Measurements from ENCODE around the gene TRAIP. TPM values are rescaled to one million over a fixed set of nuclear protein-coding genes. Genes with fewer than 3 reads are reported as not detected.

Gene TRAIP
- total RNA-seq, 1 donor from 2014 or later, result 3.2 TPM

- no peak for DNase-seq (ENCODE audit: low read depth in 2 of 2)
These were observed 20.2 kb upstream of the TRAIP start for GRCh38 chr3:49876567-49876966.

GRCh38 chr3:49873623-49874022 lies 17.3 kb upstream of the TRAIP start:
- no peak for DNase-seq (ENCODE audit: low read depth in 2 of 2)

DNA sequence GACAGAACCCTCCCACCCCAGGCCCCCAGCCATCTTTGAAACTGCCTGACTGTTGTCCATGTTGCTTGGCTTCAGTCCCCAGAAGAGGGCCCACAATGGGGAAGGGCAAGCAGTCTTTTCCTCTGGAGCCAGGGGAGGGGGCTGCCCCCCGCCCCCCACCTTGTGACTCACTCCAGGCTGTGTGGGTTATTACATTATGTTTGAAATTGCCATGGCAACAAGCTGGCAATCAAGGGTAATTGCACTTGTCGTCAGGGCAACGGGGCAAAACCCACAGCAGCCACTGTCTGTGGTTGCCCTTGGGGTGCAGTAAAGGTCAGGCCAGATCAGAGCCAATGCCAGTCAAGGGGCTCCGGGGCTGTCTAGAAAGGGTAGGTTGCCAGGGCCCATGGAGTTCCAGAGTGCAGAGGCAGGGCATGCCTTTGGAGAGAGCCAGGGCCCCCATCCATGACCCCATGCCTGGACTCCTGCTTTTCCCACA lies 16.5 kb upstream of the TRAIP start:
- DNase-seq (ENCODE audit: low read depth in 2 of 2), result no peak

- no peak for DNase-seq (ENCODE audit: low read depth in 2 of 2)
These were observed 15.3 kb upstream of the TRAIP start for GRCh38 chr3:49871531-49872153.

DNA sequence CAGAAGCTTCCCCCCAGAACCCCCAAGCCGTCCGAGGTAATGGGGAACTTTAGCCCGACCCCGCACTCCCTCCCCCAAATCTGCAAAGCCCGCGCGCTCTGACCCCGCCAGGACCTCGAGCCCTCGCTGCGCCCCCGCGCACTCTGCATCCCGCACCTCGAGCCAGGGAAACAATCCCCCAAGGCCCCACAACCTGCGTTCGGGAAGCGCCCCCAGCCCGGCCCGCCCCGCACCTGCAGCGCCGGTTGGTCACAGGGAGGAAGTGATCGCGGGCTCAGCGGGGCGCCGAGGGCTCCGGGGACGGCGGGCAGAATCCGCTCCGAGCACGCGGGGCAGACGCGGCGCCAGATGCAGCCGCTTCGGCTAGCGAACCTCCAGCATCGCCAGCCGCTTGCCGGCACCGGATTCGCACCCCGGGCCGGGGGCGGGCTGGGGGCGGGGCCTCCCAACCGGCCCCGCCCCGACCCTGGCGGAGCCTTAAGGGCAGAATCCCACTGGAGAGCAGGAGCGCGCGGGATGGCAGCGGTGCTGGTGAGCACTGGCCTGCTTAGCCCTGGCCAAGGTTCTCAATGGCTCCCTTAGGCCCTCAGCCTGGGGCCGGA lies 13.3 kb upstream of the TRAIP start, which contains the start of gene CAMKV:
Gene CAMKV, minus strand, starts transcription at position 382 of the 602 bp plus-strand sequence. CDS start 7,518 bp downstream, outside the sequence.
- no peak for DNase-seq (ENCODE audit: low read depth in 2 of 2)

DNA sequence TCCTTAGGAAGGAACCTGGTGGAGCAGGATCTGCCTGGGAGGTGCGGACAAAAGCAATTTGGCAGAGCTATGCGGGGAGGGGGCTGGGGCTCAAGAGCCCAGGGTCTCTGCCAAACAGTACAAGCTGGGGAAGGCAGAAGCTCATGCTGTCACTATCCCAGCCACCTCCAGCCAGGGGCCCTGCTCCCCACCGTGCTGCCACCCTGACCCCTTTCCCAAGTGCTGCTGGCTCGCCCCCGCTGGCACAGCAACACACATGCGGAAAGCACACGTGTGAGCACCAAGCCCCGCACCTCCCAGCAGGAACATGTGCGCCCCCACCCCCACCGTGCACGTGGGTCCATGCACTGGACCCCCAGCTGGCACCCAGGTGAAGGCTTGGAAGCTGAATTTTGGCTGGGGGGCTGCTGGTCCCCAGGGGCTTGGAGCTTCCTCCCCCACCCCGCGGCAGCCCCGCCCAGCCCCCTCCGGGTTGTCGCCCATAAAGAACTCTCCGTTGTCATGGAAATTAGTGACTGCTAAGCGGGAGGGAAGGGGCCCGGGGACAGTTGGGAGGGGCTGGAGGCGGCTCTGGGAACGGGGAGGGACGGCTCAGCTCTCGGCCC lies 12.6 kb upstream of the TRAIP start:
- no peak for DNase-seq (ENCODE audit: low read depth in 2 of 2)

DNA sequence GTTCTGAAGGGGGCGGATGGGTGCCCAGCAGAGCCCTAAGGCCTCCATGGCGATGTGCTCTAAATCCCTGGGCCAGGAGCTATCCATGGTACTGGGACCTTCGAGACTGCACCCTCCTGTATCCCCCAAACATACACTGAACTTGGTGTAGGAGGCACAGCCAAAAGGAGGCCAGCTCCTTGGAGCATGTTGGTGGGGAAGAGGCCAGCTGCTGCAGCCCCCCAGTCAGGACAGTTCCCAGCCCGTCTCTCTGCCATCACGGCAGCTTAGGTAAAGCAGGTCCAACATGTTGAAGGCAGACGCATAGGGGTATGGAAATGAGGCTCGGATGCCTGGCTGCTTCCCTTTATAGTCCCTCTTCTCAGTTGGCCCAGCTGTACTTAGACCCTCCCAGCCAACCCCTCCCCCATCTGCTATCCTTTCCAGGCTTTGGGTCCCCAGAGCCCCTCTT lies 11.5 kb upstream of the TRAIP start:
- DNase-seq (ENCODE audit: low read depth in 2 of 2), result peak; percentile 5 to 42

DNA sequence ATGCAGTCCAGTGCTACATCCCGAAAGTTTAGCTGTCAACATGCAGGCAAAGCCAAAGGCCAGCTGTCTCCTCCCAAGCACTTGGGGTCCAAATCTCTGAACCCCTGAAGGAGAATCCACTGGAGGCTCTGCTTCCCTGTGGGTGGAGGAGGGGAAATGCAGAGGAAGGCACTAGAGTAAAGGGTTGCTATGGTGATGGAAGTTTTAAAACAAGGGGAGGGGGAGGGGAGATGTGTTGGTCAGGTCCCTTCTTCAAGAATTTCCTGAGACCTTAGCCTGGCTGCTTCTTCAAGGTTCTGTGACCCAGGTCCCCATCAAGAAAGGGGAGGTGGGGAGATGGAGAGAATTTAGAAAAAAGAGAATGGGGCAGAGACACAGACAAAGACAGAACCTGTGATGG lies 11.0 kb upstream of the TRAIP start:
- no peak for DNase-seq (ENCODE audit: low read depth in 2 of 2)

DNA sequence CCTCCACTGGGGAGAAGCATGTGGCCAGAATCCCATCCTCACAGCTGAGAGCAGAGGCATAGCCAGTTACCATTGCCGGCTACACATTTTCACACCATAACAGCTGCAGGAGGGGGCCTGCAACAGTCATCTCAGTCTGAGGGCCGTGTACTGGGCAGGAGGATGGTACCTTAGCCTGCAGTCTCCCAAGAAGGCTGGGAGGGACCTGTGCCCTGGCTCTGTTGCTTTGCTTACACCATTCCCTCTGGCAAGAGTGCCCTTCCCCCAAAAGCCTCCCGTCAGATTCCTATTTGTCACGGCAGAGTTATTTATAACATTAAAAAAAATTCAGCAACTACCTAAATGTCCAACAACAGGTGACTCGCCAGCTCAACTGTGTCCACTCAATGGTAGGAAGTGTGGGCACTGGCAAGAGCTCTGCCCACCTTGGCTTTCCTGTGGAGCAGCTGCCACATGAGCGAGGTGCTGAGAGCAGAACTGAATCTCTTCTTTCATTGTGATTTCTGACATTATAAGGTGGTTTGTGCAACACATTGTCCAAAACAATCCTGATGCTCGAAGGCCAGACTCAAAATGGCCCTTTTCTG lies 8.9 kb upstream of the TRAIP start:
- no peak for DNase-seq (ENCODE audit: low read depth in 2 of 2)

GRCh38 chr3:49864505-49864904 lies 8.1 kb upstream of the TRAIP start:
- no peak for DNase-seq (ENCODE audit: low read depth in 2 of 2)

DNA sequence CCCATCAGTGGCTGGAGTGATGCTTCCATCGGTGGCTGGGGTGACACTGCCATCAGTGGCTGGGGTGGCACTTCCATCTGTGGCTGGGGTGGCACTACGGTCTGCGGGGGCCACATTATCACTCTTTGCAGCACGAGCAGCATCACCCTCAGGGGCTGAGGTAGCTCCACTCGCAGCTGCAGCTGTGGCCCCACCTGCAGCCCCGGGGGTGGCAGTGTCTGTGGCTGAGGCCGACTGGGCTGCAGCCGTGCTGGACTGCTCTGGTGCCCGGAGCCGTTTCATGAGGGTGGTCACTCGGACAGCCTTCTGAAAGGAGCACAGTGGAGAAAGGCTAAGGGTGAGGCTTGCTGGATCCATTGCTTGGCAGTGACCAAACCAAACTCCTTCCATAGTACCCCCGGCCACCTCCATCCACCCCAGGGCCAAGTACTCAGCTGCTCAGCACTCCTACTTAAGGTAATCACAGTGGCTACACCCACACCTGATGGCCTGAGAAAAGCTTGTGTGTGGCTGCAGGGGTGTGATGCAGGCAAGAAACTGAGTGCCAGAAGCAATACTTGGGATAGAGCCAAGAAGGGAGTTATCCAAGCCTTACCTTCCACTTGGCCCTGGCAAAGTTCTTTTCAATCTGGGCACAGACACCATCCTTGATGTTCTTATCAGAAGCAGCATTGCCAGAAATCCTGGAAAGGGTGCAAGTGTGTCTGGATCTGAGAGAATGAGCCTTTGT lies 3.4 kb upstream of the TRAIP start:
- DNase-seq (ENCODE audit: low read depth in 2 of 2), result no peak

DNA sequence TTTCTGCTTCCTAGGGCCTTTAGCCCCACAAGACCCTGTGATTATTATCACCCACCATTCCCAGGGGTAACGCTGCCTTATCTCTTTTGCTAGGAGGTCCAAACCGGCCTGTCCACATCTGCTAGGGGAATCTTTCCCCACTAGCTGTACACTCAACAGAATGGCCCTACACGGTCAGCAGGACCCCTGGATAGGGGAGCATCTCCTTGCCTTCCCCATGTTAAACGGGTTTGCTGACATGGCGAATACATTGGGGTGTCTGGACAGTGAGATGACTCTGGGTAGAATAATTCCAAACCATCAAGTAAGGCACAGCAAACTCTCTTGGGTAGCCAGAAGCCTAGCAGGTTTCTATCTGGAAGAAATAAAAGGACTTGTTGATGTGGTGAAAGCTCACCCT lies 702 bp downstream of the TRAIP start:
- DNase-seq (ENCODE audit: low read depth in 2 of 2), result no peak

GRCh38 chr3:49845694-49846093 lies 10.7 kb downstream of the TRAIP start:
- no peak for DNase-seq (ENCODE audit: low read depth in 2 of 2)

- no peak for DNase-seq (ENCODE audit: low read depth in 2 of 2)
These were observed 11.7 kb downstream of the TRAIP start for GRCh38 chr3:49844464-49845183.

GRCh38 chr3:49842843-49843517 lies 13.4 kb downstream of the TRAIP start:
- DNase-seq (ENCODE audit: low read depth in 2 of 2), result no peak

DNA sequence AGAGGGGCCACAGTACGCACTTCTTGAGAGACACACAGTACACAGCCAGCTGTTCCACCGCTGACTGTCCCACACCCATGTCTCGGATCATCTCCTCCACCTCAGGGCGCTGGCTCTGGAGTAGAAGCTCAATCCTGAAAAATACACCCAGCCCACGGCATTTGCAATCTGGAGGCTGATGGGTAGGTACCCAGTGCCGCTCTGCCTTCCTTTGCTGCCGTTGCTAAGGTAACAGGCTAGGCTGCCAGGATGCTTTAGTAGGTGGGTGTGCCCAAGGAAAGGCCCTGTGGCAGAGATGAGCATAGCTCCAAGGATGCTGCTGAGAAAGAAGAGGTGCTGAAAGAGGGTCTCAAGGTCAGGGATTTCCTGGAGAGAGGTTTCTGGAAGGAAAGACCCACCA lies 14.6 kb downstream of the TRAIP start:
- no peak for DNase-seq (ENCODE audit: low read depth in 2 of 2)

- peak in 1 of 2 donors; percentile 61 for DNase-seq (ENCODE audit: low read depth in 2 of 2)
These were observed 15.2 kb downstream of the TRAIP start for GRCh38 chr3:49841126-49841696.

GRCh38 chr3:49840388-49840787 lies 16.0 kb downstream of the TRAIP start:
- no peak for DNase-seq (ENCODE audit: low read depth in 2 of 2)

DNA sequence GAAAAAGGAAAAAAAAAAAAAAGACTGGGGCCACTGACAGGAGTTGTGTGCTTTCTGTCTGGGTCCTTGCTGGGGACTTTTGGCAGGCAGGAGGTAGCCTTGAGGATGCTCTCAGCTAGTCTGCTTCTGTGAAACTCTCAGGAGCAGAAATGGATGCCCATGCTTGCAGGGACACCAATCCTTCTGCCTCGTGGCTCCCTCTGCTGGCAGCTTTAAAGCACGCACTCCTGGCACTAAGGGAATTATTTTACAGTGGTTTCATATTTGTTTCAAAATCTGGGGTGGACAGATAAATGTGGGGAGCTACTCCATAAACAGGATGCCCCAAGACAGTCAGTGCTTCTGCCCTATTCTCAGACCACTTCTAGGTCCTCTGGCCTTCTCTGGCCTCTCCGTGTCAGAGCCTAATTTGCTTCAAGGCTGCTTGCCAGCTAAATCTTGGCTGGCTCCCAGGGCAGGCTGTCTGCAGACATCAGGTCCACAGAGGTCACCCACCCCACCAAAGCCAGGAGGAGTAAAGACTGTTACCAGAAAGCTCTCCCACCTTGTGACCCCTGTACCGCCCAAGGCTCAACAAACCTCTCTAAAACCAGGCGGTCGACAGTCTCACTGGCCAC lies 17.1 kb downstream of the TRAIP start:
- DNase-seq (ENCODE audit: low read depth in 2 of 2), result peak; percentile 61 to 79

- no peak for DNase-seq (ENCODE audit: low read depth in 2 of 2)
These were observed 25.0 kb downstream of the TRAIP start for GRCh38 chr3:49831341-49831740.

All from dermis microvascular lymphatic vessel endothelial cell (primary cell).